Left cardiac atrium (tissue), 4 donors: ENCODE measurements around the gene CDCA8. TPM values are rescaled to one million over a fixed set of nuclear protein-coding genes. Genes with fewer than 3 reads are reported as not detected.
"Not testable (repeated sequence)": the region's sequence is repeated elsewhere in the genome, so short reads cannot be mapped to it uniquely, and the experiment has no call there.

Source experiments
- ATAC-seq, 2 donors: fragments of 200-7000 bp; cut with Tn5 transposase; one replicate each; pipeline ENCODE4 v1.9.1; 2020; ENCODE audit warnings: mild to moderate bottlenecking in 2 of 2, moderate library complexity in 2 of 2
- DNase-seq: peaks from one replicate; pipeline ENCODE4 v3.0.0-alpha.2; 2020
- intact Hi-C, 2 donors: fragments of 100-400 bp; cut with DNase I; formaldehyde crosslinking; loops; one replicate each; pipeline versions ENCODE4 v1.14.1 to v1.15.1; 2022 to 2023
- total RNA-seq, 2 donors: library from RNA; stranded (reverse); fragmentation: NEBNext Ultra II Directional; extraction: Animal tissue kit (Norgen Biotek cat#: 25700); gene quantifications; one replicate each; pipeline ENCODE4 v1.2.1, GENCODE V29; 2021
- donor health status: DM: no; HTN: yes; CAD: no.
- donor health status: DM: no; HTN: yes; CAD: no; lungs with severe emphysema.
- donor health status: DM: yes; HTN: yes; CAD: no.
- donor health status: Dilated cardiomyopathy.

Gene CDCA8
- total RNA-seq, 2 donors from 2014 or later = 0.24 to 0.88 TPM

DNA sequence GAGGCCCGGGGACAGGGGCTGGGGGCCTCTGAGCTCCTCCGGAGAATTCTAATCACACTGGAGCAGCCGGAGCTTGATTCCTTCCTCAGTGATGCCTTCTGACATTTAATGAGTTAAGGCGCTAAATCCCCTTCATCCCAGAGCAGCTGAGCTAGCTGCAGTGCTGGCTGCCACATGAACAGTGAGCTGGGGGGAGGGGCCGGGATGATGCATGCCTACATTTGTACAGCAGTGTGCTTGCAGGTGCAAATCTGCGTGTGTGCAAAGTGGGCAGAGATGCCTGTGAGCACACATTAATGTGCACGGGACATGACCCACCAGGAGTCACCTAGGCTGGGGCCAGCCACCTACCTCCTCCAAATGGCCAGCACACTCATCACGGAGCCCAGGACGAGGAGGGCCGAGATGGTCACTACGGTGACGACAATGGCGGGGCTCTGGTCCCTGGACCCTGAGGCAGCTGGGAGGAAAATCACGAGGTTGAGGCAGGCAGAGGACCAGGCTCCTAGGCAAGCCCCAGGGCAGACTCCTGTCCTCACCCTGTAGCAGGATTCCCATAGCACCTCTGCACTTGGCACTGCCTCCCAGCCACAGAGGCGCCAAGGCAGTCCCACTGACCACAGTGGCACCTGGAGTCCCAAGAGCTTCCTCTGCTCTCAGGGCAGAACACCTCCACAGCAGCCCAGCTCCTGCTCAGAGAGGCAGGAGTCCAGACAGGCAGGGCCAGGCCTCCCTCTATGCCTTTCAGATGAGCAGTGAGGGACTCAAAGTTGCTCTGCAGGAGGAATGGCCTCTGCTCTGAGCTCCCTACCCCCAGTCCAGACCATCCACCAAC is 34.7 kb downstream of the CDCA8 start:
- intact Hi-C loops = no loop called here
- no peak for ATAC-seq

DNA sequence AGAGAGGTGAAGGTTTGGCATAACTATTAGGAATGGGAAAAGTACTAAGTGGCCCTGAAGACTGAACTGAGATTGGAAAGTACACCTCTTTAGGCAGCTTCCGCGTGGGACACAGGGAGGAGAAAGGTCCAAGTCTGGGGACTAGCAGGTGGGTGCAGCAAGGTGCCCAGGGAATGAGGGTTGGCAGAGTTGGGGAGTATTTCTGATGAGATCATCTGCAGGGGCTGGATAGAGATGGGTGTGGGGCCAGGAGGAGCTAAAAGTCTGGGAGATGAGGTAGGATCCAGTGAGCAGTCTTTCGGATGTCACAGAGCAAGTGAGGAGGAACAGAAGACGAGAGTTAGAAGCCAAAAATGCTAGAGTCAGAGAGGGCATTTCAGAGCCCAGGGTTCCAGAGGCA is 36.1 kb downstream of the CDCA8 start:
- DNase-seq (no peak), ATAC-seq (no peak)
- intact Hi-C loops = no loop called here

More for the DNA sequence above, 34.7 kb downstream of the CDCA8 start:
- no peak for DNase-seq

DNA sequence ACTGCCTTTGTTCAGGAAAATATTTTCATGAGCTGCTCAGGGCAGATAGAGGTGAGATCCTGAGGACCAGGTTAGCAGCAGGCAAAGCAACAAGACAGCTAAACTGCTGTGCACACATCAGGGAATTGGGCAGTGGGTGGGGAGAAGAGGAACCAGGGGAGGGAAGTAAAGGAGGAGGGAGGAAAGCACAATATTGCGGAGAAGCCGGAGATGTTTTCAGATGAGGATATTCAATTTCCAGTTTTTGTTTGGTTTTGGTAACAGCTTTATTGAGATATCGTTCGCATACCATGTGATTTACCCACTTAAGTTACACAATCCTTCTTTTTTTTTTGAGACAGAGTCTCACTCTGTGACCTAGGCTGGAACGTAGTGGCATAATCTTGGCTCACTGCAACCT is 38.1 kb downstream of the CDCA8 start:
- intact Hi-C loops = no loop called here
- no peak for ATAC-seq
- no peak for DNase-seq

DNA sequence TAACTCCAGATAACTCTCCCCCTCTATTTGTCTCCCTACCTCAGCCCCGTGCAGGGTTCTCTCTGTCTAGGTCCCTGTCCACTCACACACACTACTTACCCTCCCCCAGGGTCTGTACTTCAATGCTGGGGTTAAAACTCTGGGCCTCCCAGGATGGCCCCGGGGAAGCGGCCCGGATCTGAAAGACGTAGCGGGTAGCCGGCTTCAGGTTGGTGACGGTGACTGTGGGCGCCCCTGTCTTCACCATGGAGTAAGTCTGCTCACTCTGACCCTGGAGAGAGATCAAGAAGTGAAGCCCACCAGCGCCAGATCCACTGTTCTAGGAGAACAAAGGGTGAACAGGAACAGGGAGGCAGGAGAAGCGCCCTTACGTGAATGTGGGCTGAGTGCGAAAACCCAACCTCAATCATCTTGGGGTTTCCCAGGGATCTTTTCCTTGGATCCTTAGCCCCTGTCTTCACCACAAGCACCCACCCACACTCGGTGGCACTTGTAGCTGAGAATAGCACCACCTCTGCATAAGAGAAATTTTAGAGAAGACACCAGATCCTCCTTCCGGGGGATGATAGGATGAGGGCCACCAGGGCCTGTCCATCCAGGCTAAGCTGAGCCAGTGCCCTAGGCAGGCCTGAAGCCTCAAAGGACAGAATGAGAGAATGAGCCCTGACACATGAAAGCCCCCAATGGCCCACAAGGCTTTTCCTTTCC is 39.1 kb downstream of the CDCA8 start:
- ATAC-seq = no peak
- DNase-seq = no peak
- intact Hi-C loops = no loop called here

DNA sequence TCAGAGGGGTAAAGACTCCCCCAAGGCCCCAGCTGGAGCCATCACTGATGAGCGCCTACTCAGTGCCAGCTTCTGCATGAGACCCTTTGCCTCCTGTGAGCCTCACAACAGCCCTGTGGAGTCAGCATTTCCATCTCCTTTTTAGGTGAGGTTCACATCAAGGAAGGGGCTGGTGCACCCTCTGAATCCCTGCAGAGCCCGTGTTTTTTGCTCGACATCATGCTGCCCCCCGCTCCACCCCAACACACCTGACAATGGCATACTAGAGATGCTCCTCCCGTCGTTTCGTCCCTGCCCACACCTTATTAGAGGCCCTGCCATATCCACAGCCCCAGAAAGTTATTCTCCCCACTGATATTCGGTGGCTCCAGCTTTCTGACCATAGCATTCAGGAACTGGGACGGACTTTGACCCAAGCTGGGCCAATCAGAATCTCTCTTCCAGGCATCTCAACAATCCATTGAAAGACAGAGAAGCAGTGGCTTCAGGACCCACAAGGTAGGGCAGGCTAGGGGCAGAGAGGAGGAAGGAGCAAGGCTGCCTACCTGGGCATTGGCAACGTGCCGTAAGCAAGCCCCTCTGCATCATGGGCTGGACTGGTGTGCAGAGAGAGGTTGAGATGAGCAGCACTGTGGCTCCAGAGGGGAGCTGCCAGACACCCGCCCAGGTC is 39.9 kb downstream of the CDCA8 start:
- ATAC-seq = no peak
- DNase-seq = no peak
- intact Hi-C loops = no loop called here

DNA sequence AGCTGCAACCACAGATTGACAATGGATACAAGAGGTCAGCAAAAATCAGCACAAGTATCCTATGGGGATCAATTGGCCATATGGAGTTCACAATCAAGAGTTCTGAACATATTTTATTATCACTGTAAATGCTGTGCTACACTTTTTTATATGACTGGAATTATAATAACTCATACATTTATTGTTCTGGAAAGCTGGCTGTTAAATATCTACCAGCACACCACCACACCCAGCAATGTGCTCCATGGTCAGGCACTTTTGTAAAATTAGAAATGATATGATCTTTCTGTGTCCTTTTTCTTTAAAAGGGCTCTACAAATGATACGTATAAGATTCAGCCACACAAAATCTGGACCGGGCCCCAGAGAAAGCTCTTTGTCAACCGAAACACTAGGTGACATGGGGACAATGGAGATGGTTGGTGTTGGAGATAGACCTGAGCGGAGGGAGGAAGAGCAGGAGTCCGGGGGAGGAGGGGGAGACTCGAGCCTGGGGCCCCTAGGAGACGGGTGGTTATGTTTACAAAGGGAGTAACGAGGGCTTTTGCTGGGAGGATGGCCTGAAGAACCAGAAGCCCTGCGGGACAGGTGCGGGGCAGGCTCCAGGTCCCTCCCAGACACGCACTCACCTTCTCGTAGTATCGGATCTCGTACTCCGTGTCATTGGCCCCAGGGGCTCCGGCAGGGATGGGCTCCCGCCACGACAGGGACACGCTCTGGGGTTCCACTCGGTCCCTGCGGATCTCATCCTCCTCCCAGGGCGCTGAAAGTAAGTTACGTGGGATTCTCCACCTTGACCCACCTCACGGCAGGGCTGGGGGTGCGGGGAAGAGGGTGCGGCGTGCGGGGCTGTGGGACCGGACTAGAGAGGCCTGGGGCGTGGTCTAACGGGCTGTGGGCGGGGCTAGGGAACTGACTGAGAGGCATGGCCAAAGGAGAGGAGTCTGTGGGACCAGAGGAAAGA is 42.6 kb downstream of the CDCA8 start:
- no peak for DNase-seq
- ATAC-seq = no peak
- intact Hi-C loops = no loop called here

DNA sequence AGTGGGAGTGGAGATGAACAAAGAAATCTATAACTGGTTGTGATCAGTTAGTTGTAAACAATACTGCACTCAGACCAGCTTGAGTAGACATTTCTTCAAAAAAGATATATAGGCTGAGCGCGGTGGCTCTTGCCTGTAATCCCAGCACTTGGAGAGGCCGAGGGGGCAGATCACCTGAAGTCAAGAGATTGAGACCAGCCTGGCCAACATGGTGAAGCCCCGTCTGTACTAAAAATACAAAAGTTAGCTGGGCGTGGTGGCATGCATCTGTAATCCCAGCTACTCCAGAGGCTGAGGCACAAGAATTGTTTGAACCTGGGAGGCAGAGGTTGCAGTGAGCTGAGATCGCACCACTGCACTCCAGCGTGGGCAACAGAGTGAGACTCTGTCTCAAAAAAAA is 45.7 kb downstream of the CDCA8 start:
- ATAC-seq, intact Hi-C loops, DNase-seq: not testable (repeated sequence)

DNA sequence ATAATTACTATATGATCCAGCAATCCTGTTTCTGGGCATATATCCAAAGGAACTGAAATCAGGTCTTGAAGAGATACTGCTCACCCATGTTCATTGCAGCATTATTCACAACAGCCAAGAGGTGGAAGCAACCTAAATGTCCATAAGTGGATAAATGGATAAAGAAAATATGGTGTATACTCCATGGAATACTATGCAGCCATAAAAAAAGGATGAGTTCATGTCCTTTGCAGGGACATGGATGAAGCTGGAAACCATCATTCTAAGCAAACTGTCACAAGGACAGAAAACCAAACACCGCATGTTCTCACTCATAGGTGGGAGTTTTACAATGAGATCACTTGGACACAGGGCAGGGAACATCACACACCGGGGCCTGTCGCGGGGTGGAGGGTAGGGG is 46.3 kb downstream of the CDCA8 start:
- DNase-seq, ATAC-seq, intact Hi-C loops: not testable (repeated sequence)

DNA sequence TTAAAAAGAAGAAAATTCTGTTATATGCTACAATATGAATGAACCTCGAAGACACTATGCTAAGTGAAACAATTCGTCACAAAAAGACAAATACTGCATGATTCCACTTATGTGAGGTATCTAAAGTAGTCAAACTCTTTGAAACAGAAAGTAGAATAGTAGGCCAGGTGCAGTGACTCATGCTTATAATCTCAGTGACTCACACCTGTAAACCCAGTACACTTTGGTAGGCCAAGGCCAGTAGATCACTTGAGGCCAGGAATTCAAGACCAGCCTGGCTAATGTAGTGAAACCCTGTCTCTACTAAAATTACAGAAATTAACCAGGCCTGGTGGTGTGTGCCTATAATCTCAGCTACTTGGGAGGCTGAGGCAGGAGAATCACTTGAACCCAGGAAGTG is 46.9 kb downstream of the CDCA8 start:
- no peak for DNase-seq
- intact Hi-C loops = no loop called here
- no peak for ATAC-seq

DNA sequence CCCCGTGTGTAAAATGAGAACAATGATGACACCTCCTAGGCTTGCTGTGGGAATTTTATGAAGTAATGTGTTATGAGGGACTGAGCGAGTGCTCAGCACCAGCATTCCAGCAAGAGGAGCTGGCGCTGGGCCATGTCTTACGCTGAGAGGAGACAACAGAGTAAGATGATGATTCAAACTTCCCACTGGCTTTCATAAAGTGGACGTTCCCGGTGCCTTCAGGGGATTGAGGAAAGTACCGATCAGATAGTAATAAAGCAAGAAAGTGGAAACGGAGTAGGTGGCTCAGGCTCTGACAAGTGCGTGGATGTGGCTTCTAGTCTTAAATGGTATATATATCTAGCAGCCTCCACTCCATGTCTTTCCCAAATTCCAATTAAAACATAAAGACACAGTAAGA is 48.8 kb downstream of the CDCA8 start:
- DNase-seq = no peak

DNA sequence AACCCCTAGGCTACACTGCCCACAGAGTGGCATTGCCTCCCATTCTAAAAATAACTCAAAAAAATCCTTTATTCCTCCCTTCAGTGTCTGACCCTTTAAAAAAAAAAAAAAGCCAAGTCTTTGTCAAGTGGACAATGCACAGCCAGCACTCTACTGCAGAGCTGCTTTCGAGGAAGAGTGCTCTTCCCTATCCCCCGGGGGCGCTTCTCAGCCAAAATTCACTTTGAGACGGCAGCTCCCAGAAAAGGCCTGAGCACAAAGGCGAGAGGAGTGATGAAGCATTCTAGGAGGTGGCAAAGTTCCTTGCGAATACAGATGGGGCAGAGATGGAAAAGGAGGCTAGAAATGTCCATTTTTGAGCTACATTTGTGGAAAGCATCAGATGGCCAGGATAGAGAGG is 49.3 kb downstream of the CDCA8 start:
- DNase-seq (no peak), ATAC-seq (no peak)
- intact Hi-C loops = no loop called here

More for the DNA sequence above, 48.8 kb downstream of the CDCA8 start:
- intact Hi-C loops = no loop called here
- ATAC-seq = no peak

DNA sequence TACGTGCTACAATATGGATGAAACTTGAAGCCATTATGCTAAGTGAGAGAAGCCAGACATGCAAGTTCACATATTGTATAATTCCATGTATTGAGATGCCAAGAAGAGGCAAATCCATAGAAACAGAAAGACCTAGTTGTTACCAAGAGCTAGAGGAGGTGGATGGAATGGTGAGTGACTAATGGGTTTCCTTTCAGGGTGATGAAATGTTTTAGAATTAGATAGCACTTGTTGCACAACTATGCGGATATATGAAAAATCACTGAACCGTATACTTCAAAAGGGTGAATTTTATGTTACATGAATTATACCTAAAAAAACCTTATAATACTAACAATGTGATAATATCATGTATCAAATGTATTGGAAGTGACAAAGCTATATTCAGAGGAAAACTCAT is 54.5 kb downstream of the CDCA8 start:
- intact Hi-C loops = no loop called here
- ATAC-seq (no peak), DNase-seq (no peak)

DNA sequence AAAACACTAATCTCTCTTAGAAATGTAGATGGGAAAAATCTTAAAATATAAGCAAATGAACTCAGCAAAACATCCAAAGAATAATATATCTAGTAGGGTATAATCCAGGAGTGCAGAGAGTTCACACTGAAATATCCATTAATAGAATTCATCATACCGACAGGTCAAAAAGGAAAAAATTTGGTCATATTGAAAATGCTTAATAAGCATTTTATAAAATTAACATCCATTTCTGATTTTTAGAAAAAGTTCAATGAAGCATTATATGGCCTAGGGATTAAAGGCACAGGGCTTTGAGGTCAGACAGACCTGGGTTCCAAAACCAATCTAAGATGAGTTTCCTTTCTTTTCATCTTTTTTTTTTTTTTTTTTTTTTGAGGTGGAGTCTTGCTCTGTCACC is 56.2 kb downstream of the CDCA8 start:
- ATAC-seq = no peak
- no peak for DNase-seq
- intact Hi-C loops = no loop called here

DNA sequence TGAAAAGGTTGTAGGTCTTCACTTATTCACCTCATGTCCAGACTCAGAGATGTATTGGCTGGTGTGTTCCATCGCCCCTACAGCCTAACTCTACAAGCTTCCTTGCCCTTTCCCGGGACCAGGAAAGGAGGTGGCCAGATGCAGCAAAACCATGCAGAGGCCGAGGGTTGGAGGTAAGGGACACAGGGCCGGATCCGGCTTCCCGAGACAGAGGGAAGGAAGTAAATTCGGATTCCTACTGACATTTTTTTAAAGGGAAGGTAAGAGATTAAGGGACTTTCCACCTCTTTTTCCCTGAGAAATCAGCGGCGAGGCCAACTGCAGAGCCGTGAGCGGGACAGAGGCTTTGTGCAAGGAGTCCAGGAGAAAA is 59.9 kb downstream of the CDCA8 start:
- intact Hi-C loops = no loop called here
- DNase-seq (no peak), ATAC-seq (no peak)

DNA sequence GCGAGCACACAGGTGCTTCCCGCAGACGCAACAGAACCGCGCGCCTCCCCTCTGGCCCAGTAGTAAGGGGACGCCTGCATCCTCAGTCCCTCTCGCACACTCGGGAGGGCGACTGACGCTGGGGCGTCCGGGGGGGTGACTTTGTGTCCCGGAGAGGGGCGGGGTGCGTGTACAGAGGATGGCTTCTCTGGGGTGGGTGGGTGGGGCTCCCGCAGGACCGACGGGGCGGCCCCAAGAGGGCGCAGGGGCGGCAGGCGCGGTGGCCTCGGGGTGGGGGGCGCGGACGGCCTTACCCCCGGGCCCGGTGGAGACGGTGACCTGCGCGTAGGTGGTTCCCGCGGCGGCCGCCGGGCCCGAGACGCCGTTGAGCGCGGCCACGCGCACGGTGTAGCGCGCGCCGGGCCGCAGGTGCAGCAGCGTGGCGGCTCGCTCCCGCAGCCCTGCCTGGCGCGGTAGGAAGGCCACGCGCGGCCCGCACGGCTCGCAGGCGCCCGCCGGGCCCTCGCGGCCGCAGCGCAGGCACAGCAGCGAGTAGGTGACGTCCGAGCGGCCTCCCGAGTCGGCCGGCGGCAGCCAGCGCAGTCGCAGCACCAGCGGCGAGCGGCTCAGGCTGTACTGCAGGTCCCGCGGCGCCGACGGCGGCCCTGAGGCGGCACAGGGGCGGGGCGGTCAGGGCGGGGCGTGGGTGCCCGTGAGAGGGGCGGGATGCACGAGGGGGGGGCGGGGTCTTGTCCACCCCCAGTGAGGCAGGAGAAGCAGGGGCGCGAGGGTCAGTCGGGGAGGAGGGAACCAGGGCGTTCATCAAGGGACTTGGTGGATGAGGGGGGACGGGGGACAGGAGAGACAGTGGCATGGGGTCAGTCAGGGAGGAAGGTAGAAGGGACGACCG is 60.5 kb downstream of the CDCA8 start:
- intact Hi-C loops = no loop called here
- ATAC-seq (peak; percentile 18 to 41), DNase-seq (no peak)

DNA sequence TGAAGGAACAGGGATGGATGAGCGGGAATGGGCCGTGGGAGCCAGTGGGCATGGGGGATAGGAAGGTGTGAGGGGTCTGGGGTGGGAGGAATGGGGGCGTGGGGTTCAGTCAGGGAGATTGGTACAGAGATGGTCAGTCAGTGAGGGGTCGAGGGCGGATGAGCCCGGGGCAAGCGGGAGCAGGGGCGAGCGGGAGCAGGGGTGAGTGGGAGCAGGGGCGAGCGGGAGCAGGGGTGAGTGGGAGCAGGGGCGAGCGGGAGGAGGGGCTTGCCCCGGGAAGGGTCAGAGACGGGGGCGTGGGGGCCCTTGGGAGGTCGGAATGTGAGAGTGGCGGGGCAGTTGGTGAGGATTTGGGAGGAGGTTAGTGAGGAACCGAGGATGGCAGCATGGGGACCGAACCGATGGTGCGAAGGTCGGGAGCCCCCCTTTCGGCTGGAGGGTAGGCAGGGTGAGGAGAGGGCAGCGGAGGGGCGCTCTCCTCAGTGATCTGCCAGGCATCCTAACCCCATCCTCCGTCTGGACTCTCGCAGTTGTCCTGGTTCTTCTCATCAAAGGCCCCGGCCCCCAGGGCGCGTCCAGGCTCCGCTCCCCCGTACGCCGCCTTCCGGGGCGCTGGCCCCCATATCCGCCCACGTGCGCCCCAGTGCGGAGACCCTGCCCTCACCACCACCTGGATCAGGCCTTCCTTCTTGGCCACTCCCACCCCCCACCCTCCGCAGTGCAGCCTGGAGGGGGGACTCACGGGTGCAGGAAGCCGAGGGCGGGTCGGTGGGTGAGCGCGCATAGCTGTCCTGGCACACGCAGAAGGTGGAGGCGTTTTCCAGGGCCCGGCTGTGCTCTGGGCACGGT is 61.4 kb downstream of the CDCA8 start:
- intact Hi-C loops = no loop called here
- DNase-seq (no peak), ATAC-seq (no peak)

DNA sequence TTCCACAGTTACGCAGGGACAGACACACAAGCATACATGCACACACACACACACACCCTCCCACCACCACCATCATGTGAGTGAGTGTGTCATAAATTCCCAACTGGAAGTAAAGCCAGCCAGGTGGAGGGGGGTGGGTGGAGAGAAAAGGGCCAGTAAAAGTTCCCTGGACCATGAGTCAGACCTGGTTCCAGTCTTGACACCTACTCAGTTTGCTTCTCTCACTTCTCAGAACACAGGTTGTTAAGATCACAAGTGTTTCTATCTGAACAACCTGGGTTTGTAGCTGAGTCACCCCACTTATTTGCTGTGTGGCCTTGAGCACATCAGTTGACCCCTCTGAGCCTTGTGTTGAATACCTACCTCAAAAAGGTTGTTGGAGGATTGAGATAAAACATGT is 63.0 kb downstream of the CDCA8 start:
- intact Hi-C loops = no loop called here
- ATAC-seq (no peak), DNase-seq (no peak)
